Ascending aorta (tissue), 2 donors: ENCODE data around the gene KHDC4. TPM values are rescaled to one million over a fixed set of nuclear protein-coding genes. Genes with fewer than 3 reads are reported as not detected.
A peak's percentile ranks its signal among the peaks of the same experiment; 100 is the strongest.

Experiments used
- DNase-seq, 2 donors: peaks; one replicate each; pipeline ENCODE4 v3.0.0-alpha.2; 2019; ENCODE audit warnings: low spot score in 2 of 2
- H3K27ac ChIP-seq, 2 donors: fragments of 200-600 bp; sonication (generic); one replicate each; pipeline ENCODE4 v1.5.1; 2016 to 2017; ENCODE audit warnings: mild to moderate bottlenecking in 1 of 2
- H3K27me3 ChIP-seq: fragments of 200-600 bp; sonication (generic); one replicate; pipeline ENCODE4 v1.5.1; 2017
- H3K36me3 ChIP-seq, 2 donors: fragments of 200-600 bp; sonication (generic); one replicate each; pipeline ENCODE4 v1.5.1; 2016
- H3K4me1 ChIP-seq, 2 donors: fragments of 200-600 bp; sonication (generic); one replicate each; pipeline ENCODE4 v1.5.1; 2016 to 2017; ENCODE audit warnings: mild to moderate bottlenecking in 1 of 2
- H3K4me3 ChIP-seq, 2 donors: fragments of 200-600 bp; sonication (generic); one replicate each; pipeline ENCODE4 v1.5.1; 2016 to 2017; ENCODE audit warnings: mild to moderate bottlenecking in 1 of 2
- H3K9me3 ChIP-seq, 2 donors: fragments of 200-600 bp; sonication (generic); one replicate each; pipeline ENCODE4 v1.5.1; 2016
- CTCF ChIP-seq, 3 experiments: fragments of 200-600 bp in 2 of 3; fragments of 450-650 bp in 1 of 3; sonication (generic) in 2 of 3; IDR thresholded peaks; one replicate each; pipeline ENCODE4 v1.5.1; 2016 to 2019; ENCODE audit warnings: antibody characterized with exemption in 3 of 3, mild to moderate bottlenecking in 1 of 3, moderate library complexity in 1 of 3
- intact Hi-C: fragments of 100-400 bp; cut with DNase I; formaldehyde crosslinking; loops from one replicate; pipeline ENCODE4 v1.15.1; 2023
- total RNA-seq: library from RNA; depleted of rRNA; stranded (reverse); fragments of >200 nt; gene quantifications from one replicate; pipeline ENCODE4 v1.1.0, GENCODE V29; 2016

KHDC4 gene
- total RNA-seq, 1 donor from 2014 or later: 101 TPM

DNA sequence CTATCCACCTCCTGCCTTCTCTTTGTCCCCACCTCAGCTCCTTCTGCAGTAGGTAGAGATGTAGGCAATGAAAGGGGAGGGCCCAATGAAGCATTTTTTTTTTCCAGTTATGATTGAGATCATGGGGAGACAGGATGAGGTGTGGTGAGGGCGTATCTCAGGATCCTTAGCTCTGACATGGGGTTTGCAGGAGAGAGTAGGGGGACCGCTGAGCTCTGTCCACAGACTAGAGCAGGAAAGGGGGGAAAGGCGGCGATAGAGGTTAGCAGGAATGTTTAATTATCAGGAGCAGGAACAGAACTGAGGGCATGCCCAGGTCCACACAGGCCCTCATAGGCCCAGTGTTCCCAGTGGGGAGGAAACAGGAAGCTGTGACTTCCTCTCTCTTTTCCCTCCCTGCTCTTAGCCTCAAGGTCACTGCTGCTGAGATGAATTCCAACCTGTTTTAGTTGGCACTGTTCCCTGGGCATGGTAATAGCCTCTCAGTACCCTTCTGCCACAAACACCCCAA, 6.3 kb upstream of the KHDC4 start:
- no peak for TF ChIP-seq CTCF (IDR thresholded peaks at IDR 0.05)

DNA sequence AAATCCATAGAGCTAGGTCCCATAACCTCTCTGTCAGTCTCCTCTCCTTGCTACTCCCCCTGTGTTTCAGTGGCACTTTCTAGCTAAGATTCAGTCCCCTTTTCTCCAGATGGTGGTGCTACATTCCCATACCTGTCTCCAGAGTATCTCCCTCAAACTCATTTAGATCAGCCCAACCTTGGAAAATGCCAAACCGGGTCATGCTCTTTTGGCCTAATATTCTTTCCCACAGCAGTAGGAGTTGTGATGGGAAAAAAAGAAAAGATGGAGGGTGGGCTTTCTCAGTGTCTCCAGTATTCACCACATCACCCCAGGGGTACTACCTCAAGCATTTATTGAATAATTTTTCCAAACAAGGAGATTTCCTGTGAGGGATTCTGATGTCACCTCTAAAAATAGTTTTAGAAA, 4.0 kb upstream of the KHDC4 start:
- DNase-seq: peak in 1 of 2 donors; percentile 77
- Histone ChIP-seq H3K4me3 (no peak overlapping the region), H3K36me3 (no peaks in the 10 kb centered on the region), H3K4me1 (peaks cover 25 to 44% of the 10 kb centered on the region in 2 donors), H3K9me3 (no peaks in the 10 kb centered on the region), H3K27ac (peak overlapping the region; percentile 80 to 92), H3K27me3 (no peaks in the 10 kb centered on the region)
- intact Hi-C loops: loop anchor here (1.0 to 10.0 kb wide), 3 partner anchors 22 to 117 kb away; partner anchors contain the start of genes LAMTOR2 and UBQLN4
- TF ChIP-seq CTCF (IDR thresholded peaks at IDR 0.05): peak; percentile 75 to 86 (median 81)

More for the DNA sequence above, 6.3 kb upstream of the KHDC4 start:
- DNase-seq: no peak
- no peaks in the 10 kb centered on the region for H3K9me3 ChIP-seq
- H3K4me3 ChIP-seq: no peak overlapping the region
- intact Hi-C loops: no loop called here
- peak overlapping the region; percentile 80 to 92 for H3K27ac ChIP-seq
- no peaks in the 10 kb centered on the region for H3K27me3 ChIP-seq
- H3K4me1 ChIP-seq: peaks cover 20 to 38% of the 10 kb centered on the region in 2 donors
- no peaks in the 10 kb centered on the region for H3K36me3 ChIP-seq

- no peak for DNase-seq
Observed at GRCh38 chr1:155934936-155935590, 850 bp upstream of the KHDC4 start.

GRCh38 chr1:155933591-155934096, 569 bp downstream of the KHDC4 start:
- intact Hi-C loops: loop anchor here (1.0 to 10.0 kb wide), 3 partner anchors 22 to 121 kb away; partner anchors contain the start of genes LAMTOR2, RIT1 and UBQLN4
- Histone ChIP-seq H3K4me3 (peak overlapping the region; percentile 74 to 82), H3K27me3 (no peaks in the 10 kb centered on the region), H3K36me3 (peaks cover 34 to 41% of the 10 kb centered on the region in 2 donors), H3K9me3 (no peaks in the 10 kb centered on the region), H3K4me1 (peaks cover 18 to 35% of the 10 kb centered on the region in 2 donors), H3K27ac (peak overlapping the region; percentile 90 to 94)
- TF ChIP-seq CTCF (IDR thresholded peaks at IDR 0.05): no peak
- no peak for DNase-seq

More at GRCh38 chr1:155934936-155935590, 850 bp upstream of the KHDC4 start:
- peak overlapping the region; percentile 80 to 94 for H3K27ac ChIP-seq
- peaks cover 20 to 49% of the 10 kb centered on the region in 2 donors for H3K4me1 ChIP-seq
- H3K4me3 ChIP-seq: peak overlapping the region; percentile 74 to 82
- no peak for TF ChIP-seq CTCF (IDR thresholded peaks at IDR 0.05)
- no peaks in the 10 kb centered on the region for H3K27me3 ChIP-seq
- H3K9me3 ChIP-seq: no peaks in the 10 kb centered on the region
- intact Hi-C loops: loop anchor here (1.0 to 10.0 kb wide), 3 partner anchors 24 to 120 kb away; partner anchors contain the start of genes LAMTOR2, RIT1 and UBQLN4
- peaks cover 20 to 27% of the 10 kb centered on the region in 2 donors for H3K36me3 ChIP-seq

- Histone ChIP-seq H3K36me3 (peaks cover 44 to 53% of the 10 kb centered on the region in 2 donors), H3K27ac (peak overlapping the region in 1 of 2 donors; percentile 90), H3K4me3 (peak overlapping the region in 1 of 2 donors; percentile 82)
Observed at GRCh38 chr1:155932487-155932886, 1.7 kb downstream of the KHDC4 start.

More at GRCh38 chr1:155932487-155932886, 1.7 kb downstream of the KHDC4 start:
- H3K9me3 ChIP-seq: no peaks in the 10 kb centered on the region
- no peak for TF ChIP-seq CTCF (IDR thresholded peaks at IDR 0.05)
- no peaks in the 10 kb centered on the region for H3K27me3 ChIP-seq
- no peak for DNase-seq
- peaks cover 18 to 31% of the 10 kb centered on the region in 2 donors for H3K4me1 ChIP-seq
- intact Hi-C loops: loop anchor here (10.0 kb wide), 1 partner anchor 122 kb away; the partner anchor contains the start of genes LAMTOR2 and UBQLN4
